Upper lobe of right lung (tissue), 1 donor: ENCODE data around the gene PUS3. TPM values are rescaled to one million over a fixed set of nuclear protein-coding genes. Genes with fewer than 3 reads are reported as not detected.
"Not testable (repeated sequence)": the region's sequence is repeated elsewhere in the genome, so short reads cannot be mapped to it uniquely, and the experiment has no call there.

ENCODE experiments used
- ATAC-seq: fragments of 200-7000 bp; cut with Tn5 transposase; one replicate; pipeline ENCODE4 v1.9.1; 2020; ENCODE audit warnings: mild to moderate bottlenecking, moderate library complexity
- DNase-seq: peaks from one replicate; pipeline ENCODE4 v3.0.0-alpha.2; 2020
- H3K27ac ChIP-seq: fragments of 200-600 bp; one replicate; pipeline ENCODE4 v1.8.0; 2022
- H3K27me3 ChIP-seq: fragments of 200-600 bp; one replicate; pipeline ENCODE4 v1.8.0; 2022; ENCODE audit warnings: mild to moderate bottlenecking
- H3K36me3 ChIP-seq: fragments of 200-600 bp; one replicate; pipeline ENCODE4 v1.8.0; 2022
- H3K4me1 ChIP-seq: fragments of 200-600 bp; one replicate; pipeline ENCODE4 v1.8.0; 2022
- H3K4me3 ChIP-seq: fragments of 200-600 bp; one replicate; pipeline ENCODE4 v1.8.0; 2022; ENCODE audit warnings: mild to moderate bottlenecking
- H3K9me3 ChIP-seq: fragments of 200-600 bp; one replicate; pipeline ENCODE4 v1.8.0; 2022
- intact Hi-C: fragments of 100-400 bp; cut with DNase I; formaldehyde crosslinking; loops from one replicate; pipeline ENCODE4 v1.11.0; 2022
- total RNA-seq: library from RNA; stranded (reverse); fragmentation: NEBNext Ultra II Directional; extraction: Animal tissue kit (Norgen Biotek cat#: 25700); gene quantifications from one replicate; pipeline ENCODE4 v1.2.1, GENCODE V29; 2021
- TF ChIP-seq, protein P1 (sequence below): fragments of 200-600 bp; IDR thresholded peaks from one replicate; pipeline ENCODE4 v1.8.0; 2022; ENCODE audit warnings: antibody characterized with exemption
- donor health status: DM: no; HTN: yes; CAD: no; lungs with severe emphysema.

PUS3 gene
- total RNA-seq, 1 donor from 2014 or later = 11.1 TPM

- H3K4me3 ChIP-seq = no peak overlapping the region
- no peaks in the 10 kb centered on the region for H3K4me1 ChIP-seq
- ATAC-seq (no peak), DNase-seq (peak; percentile 13)
- no peaks in the 10 kb centered on the region for H3K9me3 ChIP-seq
- intact Hi-C loops = loop anchor here (5.0 kb wide), 1 partner anchor 271 kb away; no protein-coding TSS in a partner anchor
- H3K27me3 ChIP-seq = peaks cover 6% of the 10 kb centered on the region
- no peak overlapping the region for H3K27ac ChIP-seq
- no peaks in the 10 kb centered on the region for H3K36me3 ChIP-seq
- TF ChIP-seq, protein P1, sequence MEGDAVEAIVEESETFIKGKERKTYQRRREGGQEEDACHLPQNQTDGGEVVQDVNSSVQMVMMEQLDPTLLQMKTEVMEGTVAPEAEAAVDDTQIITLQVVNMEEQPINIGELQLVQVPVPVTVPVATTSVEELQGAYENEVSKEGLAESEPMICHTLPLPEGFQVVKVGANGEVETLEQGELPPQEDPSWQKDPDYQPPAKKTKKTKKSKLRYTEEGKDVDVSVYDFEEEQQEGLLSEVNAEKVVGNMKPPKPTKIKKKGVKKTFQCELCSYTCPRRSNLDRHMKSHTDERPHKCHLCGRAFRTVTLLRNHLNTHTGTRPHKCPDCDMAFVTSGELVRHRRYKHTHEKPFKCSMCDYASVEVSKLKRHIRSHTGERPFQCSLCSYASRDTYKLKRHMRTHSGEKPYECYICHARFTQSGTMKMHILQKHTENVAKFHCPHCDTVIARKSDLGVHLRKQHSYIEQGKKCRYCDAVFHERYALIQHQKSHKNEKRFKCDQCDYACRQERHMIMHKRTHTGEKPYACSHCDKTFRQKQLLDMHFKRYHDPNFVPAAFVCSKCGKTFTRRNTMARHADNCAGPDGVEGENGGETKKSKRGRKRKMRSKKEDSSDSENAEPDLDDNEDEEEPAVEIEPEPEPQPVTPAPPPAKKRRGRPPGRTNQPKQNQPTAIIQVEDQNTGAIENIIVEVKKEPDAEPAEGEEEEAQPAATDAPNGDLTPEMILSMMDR = no peak
Measured at GRCh38 chr11:125921042-125921441, 18.0 kb upstream of the PUS3 start.

DNA sequence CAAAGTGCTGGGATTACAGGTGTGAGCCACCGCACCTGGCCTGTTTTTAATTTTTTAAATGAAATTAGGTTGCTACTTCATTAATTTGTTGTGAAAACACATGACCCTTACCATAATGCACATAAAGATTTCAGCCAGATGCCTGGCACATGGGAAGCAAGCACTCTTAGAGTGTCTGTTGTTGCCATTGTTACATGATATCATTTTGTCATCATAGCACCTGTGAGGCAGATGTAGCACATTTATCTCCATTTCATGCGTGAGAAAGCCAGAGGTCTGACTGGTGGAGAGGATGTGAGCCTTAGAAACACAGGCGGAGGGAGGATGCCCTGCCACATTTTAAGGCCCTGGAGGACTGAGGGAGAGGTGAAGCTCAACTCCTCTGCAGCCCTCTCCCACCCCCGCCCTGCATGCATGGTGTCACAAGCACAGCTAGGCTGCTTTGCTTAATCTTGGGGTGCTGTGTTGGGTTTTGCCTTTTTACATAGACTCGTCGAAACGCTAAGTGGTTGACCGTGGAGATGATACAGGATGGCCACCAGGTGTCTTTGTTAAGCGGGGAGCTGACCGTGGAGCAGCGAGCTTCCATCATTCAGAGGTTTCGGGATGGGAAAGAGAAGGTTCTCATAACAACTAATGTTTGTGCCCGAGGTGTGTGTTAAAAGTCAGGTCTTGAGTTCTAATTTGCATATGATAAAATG, 15.3 kb upstream of the PUS3 start:
- ATAC-seq (no peak), DNase-seq (no peak)
- H3K27me3 ChIP-seq = peaks cover 6% of the 10 kb centered on the region
- TF ChIP-seq, protein P1 = no peak
- H3K4me3 ChIP-seq = no peak overlapping the region
- H3K9me3 ChIP-seq = no peaks in the 10 kb centered on the region
- no peaks in the 10 kb centered on the region for H3K4me1 ChIP-seq
- H3K27ac ChIP-seq = no peak overlapping the region
- intact Hi-C loops = no loop called here
- no peaks in the 10 kb centered on the region for H3K36me3 ChIP-seq

DNA sequence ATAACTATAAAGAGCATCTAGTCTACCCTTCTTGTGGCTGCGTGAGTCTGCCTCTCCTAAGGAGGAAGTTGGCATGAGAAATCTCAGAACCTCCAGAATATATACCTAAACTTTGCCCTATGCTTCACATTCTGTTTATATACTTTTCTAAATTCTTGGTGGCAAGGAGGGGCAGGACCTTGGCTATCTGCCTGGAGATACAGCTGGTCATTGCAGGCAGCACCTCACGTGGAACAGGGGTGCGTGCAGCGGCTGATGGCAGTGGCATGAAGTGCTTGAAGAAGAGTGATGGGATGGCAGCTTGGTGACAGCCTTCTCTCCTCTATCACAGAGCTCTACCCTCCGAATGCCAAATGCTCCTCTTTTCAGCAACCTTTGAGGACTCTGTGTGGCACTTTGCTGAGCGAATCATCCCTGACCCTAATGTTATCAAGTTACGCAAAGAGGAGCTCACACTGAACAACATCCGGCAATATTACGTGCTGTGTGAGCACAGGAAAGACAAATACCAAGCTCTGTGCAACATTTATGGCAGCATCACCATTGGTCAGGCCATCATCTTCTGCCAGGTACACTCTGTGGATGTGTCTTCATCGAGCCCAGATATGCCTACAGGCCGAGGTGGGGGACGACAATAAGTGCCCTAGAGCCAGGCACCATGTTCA, 13.8 kb upstream of the PUS3 start:
- no peak for ATAC-seq
- Histone ChIP-seq H3K4me3 (no peak overlapping the region), H3K27ac (no peak overlapping the region), H3K27me3 (peaks cover 6% of the 10 kb centered on the region), H3K9me3 (no peaks in the 10 kb centered on the region), H3K4me1 (no peaks in the 10 kb centered on the region), H3K36me3 (no peaks in the 10 kb centered on the region)
- TF ChIP-seq, protein P1 = no peak
- intact Hi-C loops = no loop called here
- DNase-seq = no peak

DNA sequence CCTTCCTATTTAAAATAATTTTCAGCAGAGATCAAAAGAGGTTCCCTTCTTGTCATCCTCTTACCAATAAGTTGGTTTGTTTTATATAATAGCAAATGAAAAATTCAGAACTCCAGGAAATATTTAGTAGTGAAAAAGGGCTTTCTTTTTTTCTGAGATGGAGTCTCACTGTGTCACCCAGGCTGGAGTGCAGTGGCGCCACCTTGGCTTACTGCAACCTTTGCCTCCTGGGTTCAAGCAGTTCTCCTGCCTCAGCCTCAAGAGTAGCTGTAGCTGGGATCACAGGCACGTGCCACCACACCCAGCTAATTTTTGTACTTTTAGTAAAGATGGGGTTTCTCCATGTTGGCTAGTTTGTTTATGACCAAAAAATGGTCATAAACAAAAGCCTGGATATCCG, 11.6 kb upstream of the PUS3 start:
- DNase-seq, H3K27me3 ChIP-seq, intact Hi-C loops, ATAC-seq, H3K4me1 ChIP-seq, H3K27ac ChIP-seq, H3K4me3 ChIP-seq, H3K9me3 ChIP-seq, H3K36me3 ChIP-seq: not testable (repeated sequence)

DNA sequence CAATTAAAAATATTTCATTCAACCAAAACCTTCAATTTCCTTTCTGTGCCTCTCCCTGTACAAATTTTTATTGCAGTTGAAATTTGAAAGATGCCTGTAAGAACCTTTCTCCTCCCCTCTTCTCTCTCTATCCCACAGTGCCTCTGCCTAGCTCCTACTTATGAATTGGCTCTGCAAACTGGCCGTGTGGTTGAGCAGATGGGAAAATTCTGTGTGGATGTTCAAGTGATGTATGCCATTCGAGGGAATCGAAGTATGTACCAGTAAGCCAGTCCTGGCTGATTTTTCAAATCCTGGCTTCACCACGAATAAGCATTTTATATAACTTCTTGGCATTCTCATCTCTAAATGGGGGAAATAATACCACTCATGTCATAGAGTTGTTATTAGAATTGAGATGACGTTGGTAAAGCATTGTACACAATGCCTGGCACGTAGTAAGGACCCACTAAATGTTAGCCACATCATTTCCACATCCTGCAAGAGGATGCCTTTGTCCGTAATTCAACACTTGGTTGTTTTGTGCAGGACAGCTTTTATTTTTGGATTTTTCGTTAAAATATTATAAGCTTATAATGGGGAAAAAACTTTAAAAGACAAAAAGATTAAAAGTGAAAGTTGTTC, 7.3 kb upstream of the PUS3 start:
- no peaks in the 10 kb centered on the region for H3K9me3 ChIP-seq
- H3K27me3 ChIP-seq = peaks cover 12% of the 10 kb centered on the region
- ATAC-seq (no peak), DNase-seq (no peak)
- TF ChIP-seq, protein P1 = no peak
- no peak overlapping the region for H3K27ac ChIP-seq
- no peaks in the 10 kb centered on the region for H3K36me3 ChIP-seq
- no peak overlapping the region for H3K4me3 ChIP-seq
- intact Hi-C loops = no loop called here
- H3K4me1 ChIP-seq = no peaks in the 10 kb centered on the region

DNA sequence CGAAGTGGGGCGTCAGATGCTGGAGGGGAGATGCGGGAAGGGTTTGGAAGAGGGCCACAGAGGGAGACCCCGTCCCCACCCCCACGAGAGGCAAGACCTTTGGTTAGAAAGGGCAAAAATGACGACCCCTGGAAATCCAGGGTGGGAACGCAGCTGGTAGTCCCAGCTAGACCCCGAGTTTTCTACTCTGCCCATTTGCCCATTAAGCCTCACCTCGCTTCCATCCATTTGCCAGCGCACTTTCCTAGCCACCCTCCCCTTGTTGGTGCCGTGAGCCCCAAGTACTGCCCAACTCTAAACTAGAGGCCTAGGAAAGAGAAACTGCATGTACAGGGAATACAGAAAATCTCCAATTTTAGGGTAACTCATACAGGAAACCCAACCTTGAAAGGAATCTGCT, 1.7 kb upstream of the PUS3 start:
- Histone ChIP-seq H3K4me1 (peaks cover 22% of the 10 kb centered on the region), H3K9me3 (no peaks in the 10 kb centered on the region), H3K36me3 (peaks cover 7% of the 10 kb centered on the region), H3K4me3 (no peak overlapping the region), H3K27ac (no peak overlapping the region), H3K27me3 (peaks cover 30% of the 10 kb centered on the region)
- TF ChIP-seq, protein P1 = no peak
- no peak for DNase-seq
- intact Hi-C loops = no loop called here
- no peak for ATAC-seq
